Astrocyte (in vitro differentiated cells and primary cell): ENCODE data around the gene PTPRM. TPM values are rescaled to one million over a fixed set of nuclear protein-coding genes. Genes with fewer than 3 reads are reported as not detected.

Experiments used
- DNase-seq: peaks from one replicate; pipeline ENCODE4 v3.0.0-alpha.2; 2010; ENCODE audit warnings: low read depth
- FAIRE-seq: peaks from 2 replicates; lab custom pipeline; 2011; peaks lifted over from hg19 to GRCh38; lab: Jason Lieb, UNC
- H2AFZ ChIP-seq: 2 replicates; pipeline ENCODE4 v1.6.0; 2012; ENCODE audit warnings: low read depth, low read length, inconsistent platforms
- H3K27ac ChIP-seq: 2 replicates; pipeline ENCODE4 v1.5.1; 2011; ENCODE audit warnings: low read depth, low read length, inconsistent platforms
- H3K27me3 ChIP-seq: 2 replicates; pipeline ENCODE4 v1.6.0; 2011; ENCODE audit warnings: low read length, inconsistent platforms; ENCODE audit not compliant: insufficient read depth
- H3K36me3 ChIP-seq: 2 replicates; pipeline ENCODE4 v1.5.1; 2011; ENCODE audit warnings: low read length, inconsistent platforms; ENCODE audit not compliant: insufficient read depth
- H3K4me1 ChIP-seq: 2 replicates; pipeline ENCODE4 v1.5.1; 2011; ENCODE audit warnings: low read length, inconsistent platforms; ENCODE audit not compliant: insufficient read depth
- H3K4me2 ChIP-seq: 2 replicates; pipeline ENCODE4 v1.6.0; 2012; ENCODE audit warnings: low read length, inconsistent platforms
- H3K4me3 ChIP-seq: 2 replicates; pipeline ENCODE4 v1.5.1; 2011; ENCODE audit warnings: low read depth, mild to moderate bottlenecking, low read length, inconsistent platforms; ENCODE audit not compliant: insufficient read depth
- H3K79me2 ChIP-seq: 2 replicates; pipeline ENCODE4 v1.6.0; 2012; ENCODE audit warnings: mild to moderate bottlenecking, low read length, inconsistent platforms; ENCODE audit not compliant: insufficient read depth
- H3K9ac ChIP-seq: 2 replicates; pipeline ENCODE4 v1.6.0; 2012; ENCODE audit warnings: mild to moderate bottlenecking, low read length, inconsistent platforms
- H3K9me3 ChIP-seq: 2 replicates; pipeline ENCODE4 v1.5.1; 2012; ENCODE audit warnings: low read depth, mild to moderate bottlenecking, low read length, inconsistent platforms; ENCODE audit not compliant: insufficient read depth
- H4K20me1 ChIP-seq: 2 replicates; pipeline ENCODE4 v1.6.0; 2012; ENCODE audit warnings: low read length, inconsistent platforms; ENCODE audit not compliant: insufficient read depth
- H3K27ac Mint-ChIP-seq: one replicate; pipeline ENCODE4 v1.8.0; 2021; ENCODE audit warnings: mild to moderate bottlenecking, mixed read lengths; ENCODE audit not compliant: unreplicated experiment
- H3K27me3 Mint-ChIP-seq: one replicate; pipeline ENCODE4 v1.8.0; 2021; ENCODE audit warnings: low read depth, mixed read lengths; ENCODE audit not compliant: unreplicated experiment
- H3K36me3 Mint-ChIP-seq: one replicate; pipeline ENCODE4 v1.8.0; 2021; ENCODE audit warnings: low read depth, mixed read lengths; ENCODE audit not compliant: unreplicated experiment
- H3K4me1 Mint-ChIP-seq: one replicate; pipeline ENCODE4 v1.8.0; 2021; ENCODE audit warnings: low read depth, mixed read lengths; ENCODE audit not compliant: unreplicated experiment
- H3K4me3 Mint-ChIP-seq: one replicate; pipeline ENCODE4 v1.8.0; 2021; ENCODE audit warnings: mild to moderate bottlenecking, moderate library complexity, mixed read lengths; ENCODE audit not compliant: unreplicated experiment
- H3K9me3 Mint-ChIP-seq: one replicate; pipeline ENCODE4 v1.8.0; 2021; ENCODE audit warnings: mild to moderate bottlenecking, mixed read lengths; ENCODE audit not compliant: unreplicated experiment
- CTCF ChIP-seq: IDR thresholded peaks from 2 replicates; pipeline ENCODE4 v1.5.1; 2011; ENCODE audit warnings: low read depth, mild to moderate bottlenecking, inconsistent platforms, low read length, moderate library complexity; ENCODE audit not compliant: insufficient read depth
- EZH2 ChIP-seq: IDR thresholded peaks from 2 replicates; pipeline ENCODE4 v1.6.1; 2012; ENCODE audit warnings: mild to moderate bottlenecking, low read length, inconsistent platforms; ENCODE audit not compliant: insufficient read depth
- total RNA-seq: library from RNA; stranded (reverse); gene quantifications from 2 replicates; pipeline ENCODE4 v1.2.1, GENCODE V29; 2021

PTPRM gene
- total RNA-seq, 1 donor from 2014 or later: 59.6 TPM

- Mint-ChIP-seq H3K27me3 (no peaks in the 10 kb centered on the region), H3K27ac (no peak overlapping the region), H3K4me1 (peaks cover 9% of the 10 kb centered on the region), H3K9me3 (no peaks in the 10 kb centered on the region), H3K36me3 (no peaks in the 10 kb centered on the region), H3K4me3 (no peak overlapping the region)
- H3K4me3 ChIP-seq: no peak overlapping the region
- DNase-seq (no peak), FAIRE-seq (no peak)
- TF ChIP-seq CTCF (no peak), EZH2 (no peak)
- H3K79me2 ChIP-seq: peaks cover 20% of the 10 kb centered on the region
- no peak overlapping the region for H3K4me2 ChIP-seq
- no peak overlapping the region for H2AFZ ChIP-seq
- no peaks in the 10 kb centered on the region for H3K9me3 ChIP-seq
- no peaks in the 10 kb centered on the region for H3K36me3 ChIP-seq
- peaks cover 30% of the 10 kb centered on the region for H4K20me1 ChIP-seq
- no peaks in the 10 kb centered on the region for H3K4me1 ChIP-seq
- H3K27me3 ChIP-seq: no peaks in the 10 kb centered on the region
- no peak overlapping the region for H3K9ac ChIP-seq
- no peak overlapping the region for H3K27ac ChIP-seq
Measured at GRCh38 chr18:7661207-7661606, 94.1 kb downstream of the PTPRM start.

- no peaks in the 10 kb centered on the region for H3K36me3 Mint-ChIP-seq
- Histone ChIP-seq H3K4me2 (no peak overlapping the region), H3K4me1 (no peaks in the 10 kb centered on the region), H3K9me3 (no peaks in the 10 kb centered on the region), H3K27ac (no peak overlapping the region), H2AFZ (no peak overlapping the region), H3K36me3 (no peaks in the 10 kb centered on the region), H3K27me3 (no peaks in the 10 kb centered on the region), H3K9ac (no peak overlapping the region), H4K20me1 (peaks cover 17% of the 10 kb centered on the region), H3K4me3 (no peak overlapping the region), H3K79me2 (peaks cover 12% of the 10 kb centered on the region)
- no peaks in the 10 kb centered on the region for H3K27me3 Mint-ChIP-seq
- H3K4me1 Mint-ChIP-seq: peaks cover 7% of the 10 kb centered on the region
- no peak for FAIRE-seq
- H3K4me3 Mint-ChIP-seq: no peak overlapping the region
- no peak for DNase-seq
- TF ChIP-seq EZH2 (no peak), CTCF (no peak)
- no peak overlapping the region for H3K27ac Mint-ChIP-seq
- H3K9me3 Mint-ChIP-seq: no peaks in the 10 kb centered on the region
Measured at GRCh38 chr18:7662866-7663265, 95.8 kb downstream of the PTPRM start.

GRCh38 chr18:7663366-7664312 lies 96.5 kb downstream of the PTPRM start:
- FAIRE-seq (no peak), DNase-seq (no peak)
- Mint-ChIP-seq H3K36me3 (no peaks in the 10 kb centered on the region), H3K27ac (no peak overlapping the region), H3K4me3 (no peak overlapping the region), H3K4me1 (peaks cover 12% of the 10 kb centered on the region), H3K9me3 (no peaks in the 10 kb centered on the region), H3K27me3 (no peaks in the 10 kb centered on the region)
- Histone ChIP-seq H3K9ac (no peak overlapping the region), H3K36me3 (no peaks in the 10 kb centered on the region), H3K4me2 (no peak overlapping the region), H3K79me2 (peaks cover 11% of the 10 kb centered on the region), H2AFZ (no peak overlapping the region), H3K4me1 (no peaks in the 10 kb centered on the region), H3K9me3 (no peaks in the 10 kb centered on the region), H3K4me3 (no peak overlapping the region), H3K27ac (no peak overlapping the region), H4K20me1 (peaks cover 17% of the 10 kb centered on the region), H3K27me3 (no peaks in the 10 kb centered on the region)
- TF ChIP-seq EZH2 (no peak), CTCF (no peak)
